SK-N-SH (cell line): Measurements from ENCODE around the gene CCDC61. TPM values are rescaled to one million over a fixed set of nuclear protein-coding genes. Genes with fewer than 3 reads are reported as not detected.

Experiments used
- CTCF ChIA-PET: fragments of 300-600, 350-600 bp; formaldehyde crosslinking; extraction: SDS; loops from one replicate; lab custom pipeline; 2021; lab: Yijun Ruan, JAX
- POLR2A ChIA-PET: fragments of 350-600 bp; sonication (Branson Sonifier 250); formaldehyde crosslinking; extraction: SDS; loops from one replicate; lab custom pipeline; 2020; ENCODE audit warnings: antibody characterized with exemption, inconsistent platforms; lab: Yijun Ruan, JAX
- DNase-seq: peaks from one replicate; pipeline ENCODE4 v3.0.0; 2012
- H2AFZ ChIP-seq: fragments of 200-600 bp; sonication (generic); 2 replicates; pipeline ENCODE4 v1.8.1; 2016; ENCODE audit warnings: antibody characterized with exemption, mild to moderate bottlenecking, low read depth
- H3F3A ChIP-seq: fragments of 200-600 bp; sonication (generic); replicated peaks from 2 replicates; pipeline ENCODE3; 2016; ENCODE audit warnings: antibody characterized with exemption, mild to moderate bottlenecking; ENCODE audit not compliant: insufficient read depth
- H3K27ac ChIP-seq, 2 experiments: fragments of 200-500 bp in 1 of 2; fragments of 200-600 bp in 1 of 2; sonication (Bioruptor generic) in 1 of 2; sonication (generic), shearing (Covaris generic) in 1 of 2; 2 replicates each; pipeline versions ENCODE4 v1.5.1 to v1.6.1; 2014 to 2016; ENCODE audit warnings: low read depth in 2 of 2, inconsistent platforms in 1 of 2, low read length in 1 of 2, mild to moderate bottlenecking in 1 of 2, mixed read lengths in 1 of 2
- H3K27me3 ChIP-seq: fragments of 200-600 bp; sonication (generic), shearing (Covaris generic); 2 replicates; pipeline ENCODE4 v1.6.1; 2016; ENCODE audit warnings: mixed run types; ENCODE audit not compliant: insufficient read depth
- H3K36me3 ChIP-seq, 2 experiments: fragments of 200-500 bp in 1 of 2; fragments of 200-600 bp in 1 of 2; sonication (Bioruptor generic) in 1 of 2; sonication (generic) in 1 of 2; replicated peaks in 1 of 2; 2 replicates each; pipeline versions ENCODE3 to v1.5.1; 2014 to 2016; ENCODE audit warnings: low read length in 1 of 2, mild to moderate bottlenecking in 1 of 2; ENCODE audit not compliant: insufficient read depth in 2 of 2, control insufficient read depth in 1 of 2
- H3K4me1 ChIP-seq, 2 experiments: fragments of 200-500 bp in 1 of 2; fragments of 200-600 bp in 1 of 2; sonication (Bioruptor generic) in 1 of 2; sonication (generic), shearing (Covaris generic) in 1 of 2; 2 replicates each; pipeline versions ENCODE4 v1.5.1 to v1.6.1; 2014 to 2016; ENCODE audit warnings: low read depth in 1 of 2, low read length in 1 of 2, mixed run types in 1 of 2; ENCODE audit not compliant: insufficient read depth in 2 of 2, control insufficient read depth in 1 of 2
- H3K4me2 ChIP-seq: fragments of 200-600 bp; sonication (generic), shearing (Covaris generic); 2 replicates; pipeline ENCODE4 v1.6.1; 2017; ENCODE audit warnings: mixed run types
- H3K4me3 ChIP-seq, 2 experiments: fragments of 200-500 bp in 1 of 2; fragments of 200-600 bp in 1 of 2; sonication (Bioruptor generic) in 1 of 2; sonication (generic), shearing (Covaris generic) in 1 of 2; 2 replicates each; pipeline versions ENCODE4 v1.5.1 to v1.8.1; 2014 to 2016; ENCODE audit warnings: low read depth in 2 of 2, inconsistent platforms in 1 of 2, low read length in 1 of 2, mild to moderate bottlenecking in 1 of 2, mixed read lengths in 1 of 2, moderate library complexity in 1 of 2
- H3K79me2 ChIP-seq: fragments of 200-600 bp; sonication (generic); 2 replicates; pipeline ENCODE4 v1.8.1; 2017; ENCODE audit warnings: mild to moderate bottlenecking; ENCODE audit not compliant: insufficient read depth
- H3K9ac ChIP-seq: fragments of 200-600 bp; sonication (generic); 2 replicates; pipeline ENCODE4 v1.6.1; 2017; ENCODE audit warnings: mixed run types
- H3K9me2 ChIP-seq: fragments of 200-600 bp; sonication (generic); 2 replicates; pipeline ENCODE4 v1.6.1; 2017; ENCODE audit warnings: mixed run types
- H3K9me3 ChIP-seq: fragments of 200-600 bp; sonication (generic); 2 replicates; pipeline ENCODE4 v1.6.1; 2017; ENCODE audit warnings: mixed run types, mild to moderate bottlenecking, moderate library complexity
- H4K20me1 ChIP-seq: fragments of 200-600 bp; sonication (generic); 2 replicates; pipeline ENCODE4 v1.6.1; 2017; ENCODE audit warnings: mild to moderate bottlenecking, mixed run types; ENCODE audit not compliant: insufficient read depth
- CHD2 ChIP-seq: fragments of 150-350 bp; IDR thresholded peaks from 2 replicates; pipeline ENCODE4 v1.6.1; 2018; ENCODE audit warnings: low read length; ENCODE audit not compliant: partially characterized antibody
- ELF1 ChIP-seq: IDR thresholded peaks from 2 replicates; pipeline ENCODE4 v1.4.0; 2012
- EP300 ChIP-seq, 2 experiments: IDR thresholded peaks; 2 replicates each; pipeline versions ENCODE4 v1.4.0 to v1.6.1; 2012; ENCODE audit warnings: borderline replicate concordance in 1 of 2, low read depth in 1 of 2, low read length in 1 of 2
- JUND ChIP-seq: IDR thresholded peaks from 2 replicates; pipeline ENCODE4 v1.4.0; 2012
- MAX ChIP-seq: IDR thresholded peaks from 2 replicates; pipeline ENCODE4 v1.4.0; 2012; ENCODE audit warnings: low read depth
- MEF2A ChIP-seq: IDR thresholded peaks from 2 replicates; pipeline ENCODE4 v1.4.0; 2012; ENCODE audit warnings: low read depth, borderline replicate concordance
- MXI1 ChIP-seq: IDR thresholded peaks from 2 replicates; pipeline ENCODE4 v1.6.1; 2012; ENCODE audit warnings: mild to moderate bottlenecking, low read depth, low read length, improper control_type of control experiment
- NFIC ChIP-seq: IDR thresholded peaks from 2 replicates; pipeline ENCODE4 v1.4.0; 2012; ENCODE audit warnings: borderline replicate concordance
- PBX3 ChIP-seq: IDR thresholded peaks from 2 replicates; pipeline ENCODE4; 2012
- RXRA ChIP-seq: IDR thresholded peaks from 2 replicates; pipeline ENCODE4 v1.4.0; 2012; ENCODE audit warnings: low read depth, mild to moderate bottlenecking, borderline replicate concordance
- SIN3A ChIP-seq: IDR thresholded peaks from 2 replicates; pipeline ENCODE4 v1.6.1; 2012; ENCODE audit warnings: low read depth, mild to moderate bottlenecking, low read length, moderate library complexity, borderline replicate concordance
- SMC3 ChIP-seq: IDR thresholded peaks from 2 replicates; pipeline ENCODE4 v1.6.1; 2012; ENCODE audit warnings: low read depth, low read length, improper control_type of control experiment
- TAF1 ChIP-seq: IDR thresholded peaks from 2 replicates; pipeline ENCODE4 v1.6.1; 2012; ENCODE audit warnings: low read depth, mild to moderate bottlenecking, low read length, moderate library complexity, borderline replicate concordance
- TCF12 ChIP-seq: IDR thresholded peaks from 2 replicates; pipeline ENCODE4 v1.4.0; 2012
- USF1 ChIP-seq: IDR thresholded peaks from 2 replicates; pipeline ENCODE4 v1.4.0; 2012; ENCODE audit warnings: low read depth, borderline replicate concordance
- YY1 ChIP-seq: IDR thresholded peaks from 2 replicates; pipeline ENCODE4 v1.4.0; 2012; ENCODE audit warnings: low read depth, mild to moderate bottlenecking
- WGBS: methylation state at CpG from one replicate; pipeline ENCODE4 v1.1.6; 2017; ENCODE audit warnings: low lambda C conversion rate; 5-methylcytosine and 5-hydroxymethylcytosine counted together
- polyA plus RNA-seq, 3 experiments: library from polyadenylated mRNA; depleted of rRNA; stranded (reverse); fragments of >200 nt; gene quantifications; 2 replicates each; pipeline ENCODE4 v1.2.3, GENCODE V29; 2012

The CCDC61 gene
- polyA plus RNA-seq, 1 of the 3 experiments (the other 2 are of a cell fraction) = 6.8 TPM

DNA sequence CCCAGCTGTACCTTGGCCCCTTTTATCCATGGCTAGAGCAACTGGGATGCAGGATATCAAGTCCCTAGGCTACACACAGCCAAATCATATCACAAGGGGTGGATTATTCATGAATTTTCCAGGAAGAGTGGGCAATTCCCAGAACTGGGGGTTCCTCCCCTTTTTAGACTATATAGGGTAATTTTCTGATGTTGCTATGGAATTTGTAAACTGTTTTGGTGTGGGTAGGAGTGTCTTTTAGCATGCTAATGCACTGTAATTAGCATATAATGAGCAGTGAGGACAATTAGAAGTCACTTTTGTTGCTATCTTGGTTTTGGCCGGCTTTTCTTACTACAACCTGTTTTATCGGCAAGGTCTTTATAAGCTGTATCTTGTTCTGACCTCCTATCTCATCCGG lies 63.5 kb downstream of the CCDC61 start:
- no peak overlapping the region for H3K4me3 ChIP-seq
- H3K9me2 ChIP-seq = no peaks in the 10 kb centered on the region
- ChIA-PET CTCF (interaction anchor here (4.6 kb wide), 1 partner anchor 30 kb away, joined by 24 read pairs; no protein-coding TSS in a partner anchor), POLR2A (no interaction called here)
- no peak overlapping the region for H3K9ac ChIP-seq
- 42% methylated on average over 3 of the region's 3 CpGs for WGBS
- peaks cover 16% of the 10 kb centered on the region; the same call in 1 of the 2 replicates for H3K9me3 ChIP-seq
- H3K36me3 ChIP-seq = no peaks in the 10 kb centered on the region
- no peak overlapping the region for H3K27ac ChIP-seq
- peaks cover 59% of the 10 kb centered on the region; the same call in 1 of the 2 replicates for H3K27me3 ChIP-seq
- H2AFZ ChIP-seq = no peak overlapping the region
- TF ChIP-seq USF1 = no peak
- no peak for TF ChIP-seq PBX3
- TF ChIP-seq NFIC = no peak
- TF ChIP-seq JUND = no peak
- TF ChIP-seq TCF12 = no peak
- TF ChIP-seq MXI1 = no peak
- H3K79me2 ChIP-seq = no peaks in the 10 kb centered on the region
- no peak for DNase-seq
- no peak overlapping the region for H3K4me2 ChIP-seq
- H3F3A ChIP-seq = no peaks in the 10 kb centered on the region
- H4K20me1 ChIP-seq = no peaks in the 10 kb centered on the region
- no peaks in the 10 kb centered on the region for H3K4me1 ChIP-seq

DNA sequence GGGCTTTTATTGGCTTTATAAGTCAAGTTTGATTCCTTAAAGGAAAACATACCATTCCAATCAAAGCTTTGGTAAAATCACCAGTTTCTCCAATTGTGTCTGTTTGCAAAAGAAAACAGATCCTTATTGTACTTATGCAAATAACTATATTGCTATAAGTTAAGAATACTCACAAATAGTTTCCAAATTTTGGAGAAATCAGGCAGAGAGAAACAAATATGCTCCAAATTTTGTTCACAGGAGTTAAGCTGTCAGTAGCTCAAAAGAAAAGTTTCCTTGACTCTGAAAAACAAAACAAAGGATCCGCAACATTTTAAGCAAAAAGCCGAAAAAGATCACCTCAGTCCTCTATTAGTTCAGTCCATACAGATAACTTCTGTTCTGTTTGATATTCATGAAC lies 64.7 kb downstream of the CCDC61 start:
- Histone ChIP-seq H2AFZ (no peak overlapping the region), H3K4me3 (no peak overlapping the region), H3K9me3 (peaks cover 16% of the 10 kb centered on the region; the same call in 1 of the 2 replicates), H3K4me2 (no peak overlapping the region), H3K9me2 (no peaks in the 10 kb centered on the region), H3K27ac (no peak overlapping the region), H3F3A (no peaks in the 10 kb centered on the region), H3K79me2 (no peaks in the 10 kb centered on the region), H3K9ac (no peak overlapping the region), H4K20me1 (no peaks in the 10 kb centered on the region), H3K4me1 (no peaks in the 10 kb centered on the region), H3K27me3 (peaks cover 51% of the 10 kb centered on the region; the same call in 1 of the 2 replicates), H3K36me3 (no peaks in the 10 kb centered on the region)
- TF ChIP-seq RXRA (no peak), ELF1 (no peak), SIN3A (no peak), TAF1 (no peak), MEF2A (no peak), SMC3 (no peak), MAX (no peak), YY1 (no peak), TCF12 (no peak), CHD2 (no peak), EP300 (IDR thresholded peaks at IDR 0.05; ENCODE audit: borderline replicate concordance in 1 of 2, low read depth in 1 of 2, low read length in 1 of 2) (no peak)
- DNase-seq = no peak
- ChIA-PET POLR2A (no interaction called here), CTCF (interaction anchor here (1.4 to 4.6 kb wide), 2 partner anchors 17 to 31 kb away, joined by 6 to 24 read pairs; no protein-coding TSS in a partner anchor)
- WGBS = 17% methylated on average over 2 of the region's 2 CpGs
